HepG2 (cell line): ENCODE results near the gene HPCAL1. TPM values are rescaled to one million over a fixed set of nuclear protein-coding genes. Genes with fewer than 3 reads are reported as not detected.
A peak's percentile ranks its signal among the peaks of the same experiment; 100 is the strongest.

Experiments used
- CHD2 ChIP-seq: IDR thresholded peaks from 2 replicates; pipeline ENCODE4 v1.6.1; 2011; ENCODE audit warnings: low read depth, low read length, improper control_type of control experiment
- HOXA3 ChIP-seq: sonication (generic); formaldehyde crosslinking; IDR thresholded peaks from 2 replicates; pipeline ENCODE4 v1.5.0; 2020; ENCODE audit warnings: missing genetic modification reagents
- MED13 ChIP-seq: sonication (generic); formaldehyde crosslinking; IDR thresholded peaks from 2 replicates; pipeline ENCODE4 v1.5.0; 2020; ENCODE audit warnings: missing genetic modification reagents
- MYNN ChIP-seq: sonication (generic); formaldehyde crosslinking; IDR thresholded peaks from 2 replicates; pipeline ENCODE4 v1.4.0; 2020; ENCODE audit warnings: mild to moderate bottlenecking, low read depth, missing genetic modification reagents
- NCOA2 ChIP-seq: sonication (generic); formaldehyde crosslinking; IDR thresholded peaks from 2 replicates; pipeline ENCODE4 v1.8.0; 2022; ENCODE audit warnings: inconsistent platforms
- NFATC3 ChIP-seq: sonication (generic); formaldehyde crosslinking; IDR thresholded peaks from 2 replicates; pipeline ENCODE4 v1.5.1; 2020; ENCODE audit warnings: mild to moderate bottlenecking, missing genetic modification reagents
- NFYB ChIP-seq: sonication (generic); formaldehyde crosslinking; IDR thresholded peaks from 2 replicates; pipeline ENCODE4 v1.4.0; 2020; ENCODE audit warnings: missing genetic modification reagents
- RXRA ChIP-seq: sonication (generic); formaldehyde crosslinking; IDR thresholded peaks from 2 replicates; pipeline ENCODE4 v1.5.1; 2020; ENCODE audit warnings: missing genetic modification reagents
- ZKSCAN1 ChIP-seq: fragments of 150-350 bp; IDR thresholded peaks from 2 replicates; pipeline ENCODE4 v1.6.1; 2014; ENCODE audit warnings: low read length
- ZNF136 ChIP-seq: sonication (generic); formaldehyde crosslinking; IDR thresholded peaks from 2 replicates; pipeline ENCODE4 v1.8.1; 2022; ENCODE audit warnings: low read depth, mild to moderate bottlenecking, moderate library complexity, missing genetic modification reagents
- ZNF282 ChIP-seq: fragments of 450-650 bp; IDR thresholded peaks from 2 replicates; pipeline ENCODE4 v1.6.1; 2018; ENCODE audit not compliant: partially characterized antibody
- ZNF496 ChIP-seq: sonication (generic); formaldehyde crosslinking; IDR thresholded peaks from 2 replicates; pipeline ENCODE4 v1.8.1; 2023; ENCODE audit warnings: mild to moderate bottlenecking, moderate library complexity, missing genetic modification reagents; ENCODE audit not compliant: insufficient replicate concordance
- ZNF616 ChIP-seq: sonication (generic); formaldehyde crosslinking; IDR thresholded peaks from 2 replicates; pipeline ENCODE4 v1.5.0; 2020; ENCODE audit warnings: low read depth, mild to moderate bottlenecking, missing genetic modification reagents
- ZNF7 ChIP-seq: IDR thresholded peaks from 2 replicates; pipeline ENCODE4 v1.6.1; 2016; ENCODE audit warnings: missing biosample characterization, missing genetic modification reagents
- ZNF781 ChIP-seq: sonication (generic); formaldehyde crosslinking; IDR thresholded peaks from 2 replicates; pipeline ENCODE4 v1.5.1; 2020; ENCODE audit warnings: borderline replicate concordance, mild to moderate bottlenecking, missing genetic modification reagents; ENCODE audit errors: not compliant biosample characterization
- ZSCAN29 ChIP-seq: sonication (generic); formaldehyde crosslinking; conservative IDR thresholded peaks from 2 replicates; pipeline ENCODE4 v1.4.0; 2020; ENCODE audit warnings: mild to moderate bottlenecking, missing genetic modification reagents
- polyA plus RNA-seq, 8 experiments: library from polyadenylated mRNA; depleted of rRNA in 3 of 8; stranded (reverse) in 7 of 8; unstranded in 1 of 8; fragments of >200 nt; fragmentation: Illumina TruSeq in 4 of 8; extraction: Trizol in 4 of 8; gene quantifications; 2 replicates each; pipeline versions ENCODE4 v1.2.1 to v1.2.3, GENCODE V29; 2011 to 2016; ENCODE audit warnings: low read depth in 4 of 8, missing spikeins in 1 of 8, mixed read lengths in 1 of 8; ENCODE audit not compliant: insufficient read depth in 1 of 8
- total RNA-seq, 5 experiments: library from RNA; depleted of rRNA; stranded (reverse); fragments of >200 nt; fragmentation: Illumina TruSeq; extraction: Trizol; gene quantifications; 2 replicates each; pipeline ENCODE4 v1.2.3, GENCODE V29; 2016; ENCODE audit warnings: low read depth in 1 of 5
- TF ChIP-seq, protein P1 (sequence below): sonication (generic); formaldehyde crosslinking; IDR thresholded peaks from 2 replicates; pipeline ENCODE4 v1.9.0; 2021; ENCODE audit warnings: missing genetic modification reagents, borderline replicate concordance
- TF ChIP-seq, protein P2 (sequence below): sonication (generic); formaldehyde crosslinking; IDR thresholded peaks from 2 replicates; pipeline ENCODE4 v1.8.1; 2023; ENCODE audit warnings: missing genetic modification reagents, mild to moderate bottlenecking, borderline replicate concordance
- TF ChIP-seq, protein P3 (sequence below): sonication (generic); formaldehyde crosslinking; IDR thresholded peaks from 2 replicates; pipeline ENCODE4 v1.4.0; 2020; ENCODE audit warnings: missing genetic modification reagents
- TF ChIP-seq, protein P4 (sequence below): sonication (generic); formaldehyde crosslinking; IDR thresholded peaks from 2 replicates; pipeline ENCODE4 v1.5.1; 2020; ENCODE audit warnings: missing genetic modification reagents, mild to moderate bottlenecking, borderline replicate concordance

HPCAL1 gene
- total and polyA plus RNA-seq, 2 of the 13 experiments (the other 11 are each of a cell fraction or from before 2014, with no cell fraction given), result 29.5 to 29.9 TPM

DNA sequence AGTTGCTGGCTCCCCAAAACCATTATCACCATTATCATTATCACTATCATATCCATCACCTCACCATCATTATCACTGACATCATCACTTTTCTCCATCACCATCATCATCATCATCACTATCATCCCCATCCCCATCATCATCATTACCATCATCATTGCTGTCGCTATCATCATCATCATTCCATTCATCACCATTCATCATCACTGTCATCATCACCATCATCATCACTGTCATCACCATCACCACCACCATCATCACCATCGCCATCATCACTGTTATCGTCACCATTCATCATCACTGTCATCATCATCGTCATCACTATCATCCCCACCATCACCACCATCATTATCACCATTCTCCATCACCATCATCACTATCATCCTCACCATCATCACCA, 9.0 kb downstream of the HPCAL1 start (continued):
- TF ChIP-seq NFYB (CRISPR knock-in tag) (no peak), RXRA (CRISPR knock-in tag) (no peak), ZNF282 (peak; percentile 91), MYNN (CRISPR knock-in tag) (no peak), CHD2 (no peak), ZKSCAN1 (no peak), ZNF7 (CRISPR knock-in tag) (no peak), ZNF616 (CRISPR knock-in tag) (no peak), ZNF136 (no peak), NFATC3 (CRISPR knock-in tag) (no peak), HOXA3 (no peak), ZSCAN29 (no peak), NCOA2 (CRISPR knock-in tag) (no peak), ZNF781 (CRISPR knock-in tag) (no peak), MED13 (CRISPR knock-in tag) (no peak), ZNF496 (CRISPR knock-in tag) (no peak)
- TF ChIP-seq, protein P1, sequence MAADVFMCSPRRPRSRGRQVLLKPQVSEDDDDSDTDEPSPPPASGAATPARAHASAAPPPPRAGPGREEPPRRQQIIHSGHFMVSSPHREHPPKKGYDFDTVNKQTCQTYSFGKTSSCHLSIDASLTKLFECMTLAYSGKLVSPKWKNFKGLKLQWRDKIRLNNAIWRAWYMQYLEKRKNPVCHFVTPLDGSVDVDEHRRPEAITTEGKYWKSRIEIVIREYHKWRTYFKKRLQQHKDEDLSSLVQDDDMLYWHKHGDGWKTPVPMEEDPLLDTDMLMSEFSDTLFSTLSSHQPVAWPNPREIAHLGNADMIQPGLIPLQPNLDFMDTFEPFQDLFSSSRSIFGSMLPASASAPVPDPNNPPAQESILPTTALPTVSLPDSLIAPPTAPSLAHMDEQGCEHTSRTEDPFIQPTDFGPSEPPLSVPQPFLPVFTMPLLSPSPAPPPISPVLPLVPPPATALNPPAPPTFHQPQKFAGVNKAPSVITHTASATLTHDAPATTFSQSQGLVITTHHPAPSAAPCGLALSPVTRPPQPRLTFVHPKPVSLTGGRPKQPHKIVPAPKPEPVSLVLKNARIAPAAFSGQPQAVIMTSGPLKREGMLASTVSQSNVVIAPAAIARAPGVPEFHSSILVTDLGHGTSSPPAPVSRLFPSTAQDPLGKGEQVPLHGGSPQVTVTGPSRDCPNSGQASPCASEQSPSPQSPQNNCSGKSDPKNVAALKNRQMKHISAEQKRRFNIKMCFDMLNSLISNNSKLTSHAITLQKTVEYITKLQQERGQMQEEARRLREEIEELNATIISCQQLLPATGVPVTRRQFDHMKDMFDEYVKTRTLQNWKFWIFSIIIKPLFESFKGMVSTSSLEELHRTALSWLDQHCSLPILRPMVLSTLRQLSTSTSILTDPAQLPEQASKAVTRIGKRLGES (CRISPR knock-in tag), result no peak
- TF ChIP-seq, protein P2, sequence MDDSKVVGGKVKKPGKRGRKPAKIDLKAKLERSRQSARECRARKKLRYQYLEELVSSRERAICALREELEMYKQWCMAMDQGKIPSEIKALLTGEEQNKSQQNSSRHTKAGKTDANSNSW (CRISPR knock-in tag), result no peak
- TF ChIP-seq, protein P3, sequence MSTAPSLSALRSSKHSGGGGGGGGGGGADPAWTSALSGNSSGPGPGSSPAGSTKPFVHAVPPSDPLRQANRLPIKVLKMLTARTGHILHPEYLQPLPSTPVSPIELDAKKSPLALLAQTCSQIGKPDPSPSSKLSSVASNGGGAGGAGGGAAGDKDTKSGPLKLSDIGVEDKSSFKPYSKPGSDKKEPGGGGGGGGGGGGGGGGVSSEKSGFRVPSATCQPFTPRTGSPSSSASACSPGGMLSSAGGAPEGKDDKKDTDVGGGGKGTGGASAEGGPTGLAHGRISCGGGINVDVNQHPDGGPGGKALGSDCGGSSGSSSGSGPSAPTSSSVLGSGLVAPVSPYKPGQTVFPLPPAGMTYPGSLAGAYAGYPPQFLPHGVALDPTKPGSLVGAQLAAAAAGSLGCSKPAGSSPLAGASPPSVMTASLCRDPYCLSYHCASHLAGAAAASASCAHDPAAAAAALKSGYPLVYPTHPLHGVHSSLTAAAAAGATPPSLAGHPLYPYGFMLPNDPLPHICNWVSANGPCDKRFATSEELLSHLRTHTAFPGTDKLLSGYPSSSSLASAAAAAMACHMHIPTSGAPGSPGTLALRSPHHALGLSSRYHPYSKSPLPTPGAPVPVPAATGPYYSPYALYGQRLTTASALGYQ (CRISPR knock-in tag), result no peak
- TF ChIP-seq, protein P4, sequence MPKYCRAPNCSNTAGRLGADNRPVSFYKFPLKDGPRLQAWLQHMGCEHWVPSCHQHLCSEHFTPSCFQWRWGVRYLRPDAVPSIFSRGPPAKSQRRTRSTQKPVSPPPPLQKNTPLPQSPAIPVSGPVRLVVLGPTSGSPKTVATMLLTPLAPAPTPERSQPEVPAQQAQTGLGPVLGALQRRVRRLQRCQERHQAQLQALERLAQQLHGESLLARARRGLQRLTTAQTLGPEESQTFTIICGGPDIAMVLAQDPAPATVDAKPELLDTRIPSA (CRISPR knock-in tag), result no peak
